ENCODE results near the gene SMG9.

Gene SMG9

GRCh38 chr19:43720936-43721335, 33.8 kb downstream of the SMG9 start:
- no peak for DNase-seq

DNA sequence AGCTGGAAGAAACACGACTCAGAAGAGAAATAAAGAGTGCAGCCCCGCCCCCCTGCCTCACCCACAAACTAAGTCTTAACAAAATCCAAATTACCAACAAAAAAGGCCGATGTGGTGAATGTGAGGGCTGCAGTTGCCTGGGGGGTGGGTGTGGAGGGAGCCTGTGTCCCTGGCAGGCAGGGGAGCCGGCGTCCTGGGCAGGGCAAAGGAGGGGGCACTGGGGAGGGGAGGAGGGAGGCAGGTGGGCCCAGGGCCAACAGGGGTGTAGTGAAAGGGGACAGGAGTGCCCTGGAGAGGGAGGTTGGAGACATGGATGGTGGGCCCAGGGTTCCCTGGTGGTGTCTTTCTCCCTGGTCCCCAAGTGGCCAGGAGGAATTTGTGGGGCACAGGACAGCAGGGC, 34.8 kb downstream of the SMG9 start:
- DNase-seq: no peak

GRCh38 chr19:43719378-43719868, 35.3 kb downstream of the SMG9 start:
- no peak for DNase-seq

GRCh38 chr19:43718627-43719377, 36.0 kb downstream of the SMG9 start:
- DNase-seq: no peak

DNA sequence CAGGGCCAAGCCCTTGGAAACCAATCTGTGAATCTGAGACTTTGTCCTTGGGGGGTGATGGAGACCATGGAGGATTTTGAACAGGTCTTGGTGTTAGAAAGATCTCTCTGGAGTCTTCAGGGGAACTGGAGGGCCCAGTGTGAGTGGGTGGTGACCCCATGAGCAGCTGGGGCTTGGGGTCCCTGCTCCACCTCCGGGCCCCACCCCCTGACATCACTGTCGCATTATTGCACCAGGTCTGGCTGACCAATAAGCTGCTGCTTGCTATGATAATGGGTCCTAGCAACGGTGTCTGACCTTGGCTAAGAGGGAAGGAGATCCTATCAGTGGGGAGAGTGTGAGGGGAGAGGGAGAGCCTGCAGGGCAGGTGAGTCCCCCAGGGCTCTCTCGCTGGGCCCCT, 39.0 kb downstream of the SMG9 start, which contains the start of gene IRGC:
TSS of gene IRGC (plus strand) at position 301 of the 400 bp plus-strand sequence. CDS start 2,483 bp downstream, outside the sequence.
- DNase-seq: no peak

GRCh38 chr19:43713208-43713607, 41.6 kb downstream of the SMG9 start:
- no peak for DNase-seq

DNA sequence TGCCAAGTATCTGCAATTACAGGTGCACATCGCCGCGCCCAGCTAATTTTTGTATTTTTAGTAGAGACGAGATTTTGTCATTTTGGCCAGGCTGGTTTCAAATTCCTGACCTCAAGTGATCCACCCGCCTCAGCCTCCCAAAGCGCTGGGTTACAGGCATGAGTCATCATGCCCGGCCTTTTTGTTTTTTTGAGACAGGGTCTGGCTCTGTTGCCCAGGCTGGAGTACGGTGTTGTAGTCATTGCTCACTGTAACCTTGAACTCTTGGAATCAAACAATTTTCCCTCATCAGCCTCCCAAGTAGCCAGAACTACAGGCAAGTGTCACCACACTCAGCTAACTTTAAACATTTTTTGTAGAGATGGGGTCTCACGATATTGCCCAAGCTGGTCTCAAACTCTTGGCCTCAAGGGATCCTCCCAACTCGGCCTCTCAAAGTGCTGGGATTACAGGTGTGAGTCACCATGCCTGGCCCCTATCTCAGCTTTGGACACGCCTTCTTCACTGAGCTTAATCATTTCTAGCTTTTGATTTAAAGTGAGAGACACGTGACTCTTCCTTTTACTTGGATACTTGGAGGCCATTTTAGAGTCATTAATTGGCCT, 42.9 kb downstream of the SMG9 start:
- no peak for DNase-seq

- no peak for DNase-seq
These were observed 46.0 kb downstream of the SMG9 start for GRCh38 chr19:43708716-43709115.

DNA sequence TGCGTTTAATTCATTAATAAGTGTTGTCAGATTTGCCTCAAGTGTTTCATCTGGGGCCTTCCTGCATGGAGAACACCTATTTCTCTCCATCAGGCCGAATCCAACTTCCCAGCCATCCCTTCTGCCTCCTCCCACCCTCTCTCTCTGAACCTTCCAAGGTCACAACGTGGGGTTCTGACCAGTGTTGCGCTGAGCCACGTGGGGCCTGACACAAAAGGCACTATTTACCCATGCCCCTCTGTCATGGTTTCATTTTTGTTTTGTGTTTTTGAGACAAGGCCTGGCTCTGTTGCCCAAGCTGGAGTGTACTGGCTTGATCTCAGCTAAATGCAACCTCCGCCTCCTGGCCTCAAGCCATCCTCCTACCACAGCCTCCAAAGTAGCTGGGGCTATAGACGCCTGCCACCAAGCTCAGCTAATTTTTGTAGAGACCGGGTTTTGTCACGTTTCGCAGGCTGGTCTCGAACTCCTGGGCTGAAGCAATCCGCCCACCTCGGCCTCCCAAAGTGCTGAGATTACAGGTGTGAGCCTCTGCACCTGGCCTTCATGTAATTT, 47.5 kb downstream of the SMG9 start:
- no peak for DNase-seq

DNA sequence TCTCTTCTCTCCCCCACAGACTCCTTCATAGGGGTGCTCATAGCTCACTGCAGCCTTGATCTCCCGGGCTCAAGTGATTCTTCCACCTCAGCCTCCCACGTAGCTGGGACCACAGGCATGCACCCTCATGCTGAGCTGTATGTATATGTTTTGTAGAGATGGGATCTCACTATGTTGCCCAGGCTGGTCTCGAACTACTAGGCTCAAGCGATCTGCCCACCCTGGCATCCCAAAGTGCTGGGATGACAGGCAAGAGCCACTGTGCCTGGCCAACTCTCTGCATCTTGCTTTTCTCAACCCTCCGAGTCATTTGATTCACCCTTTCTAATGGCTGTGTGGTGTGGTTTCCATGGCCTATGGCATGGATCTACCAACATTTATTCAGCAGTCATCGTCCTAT, 49.0 kb downstream of the SMG9 start:
- no peak for DNase-seq

GRCh38 chr19:43704002-43704705, 50.6 kb downstream of the SMG9 start:
- DNase-seq: no peak

- peak; percentile 68 for DNase-seq
These were observed 54.3 kb downstream of the SMG9 start for GRCh38 chr19:43700395-43701000.

DNA sequence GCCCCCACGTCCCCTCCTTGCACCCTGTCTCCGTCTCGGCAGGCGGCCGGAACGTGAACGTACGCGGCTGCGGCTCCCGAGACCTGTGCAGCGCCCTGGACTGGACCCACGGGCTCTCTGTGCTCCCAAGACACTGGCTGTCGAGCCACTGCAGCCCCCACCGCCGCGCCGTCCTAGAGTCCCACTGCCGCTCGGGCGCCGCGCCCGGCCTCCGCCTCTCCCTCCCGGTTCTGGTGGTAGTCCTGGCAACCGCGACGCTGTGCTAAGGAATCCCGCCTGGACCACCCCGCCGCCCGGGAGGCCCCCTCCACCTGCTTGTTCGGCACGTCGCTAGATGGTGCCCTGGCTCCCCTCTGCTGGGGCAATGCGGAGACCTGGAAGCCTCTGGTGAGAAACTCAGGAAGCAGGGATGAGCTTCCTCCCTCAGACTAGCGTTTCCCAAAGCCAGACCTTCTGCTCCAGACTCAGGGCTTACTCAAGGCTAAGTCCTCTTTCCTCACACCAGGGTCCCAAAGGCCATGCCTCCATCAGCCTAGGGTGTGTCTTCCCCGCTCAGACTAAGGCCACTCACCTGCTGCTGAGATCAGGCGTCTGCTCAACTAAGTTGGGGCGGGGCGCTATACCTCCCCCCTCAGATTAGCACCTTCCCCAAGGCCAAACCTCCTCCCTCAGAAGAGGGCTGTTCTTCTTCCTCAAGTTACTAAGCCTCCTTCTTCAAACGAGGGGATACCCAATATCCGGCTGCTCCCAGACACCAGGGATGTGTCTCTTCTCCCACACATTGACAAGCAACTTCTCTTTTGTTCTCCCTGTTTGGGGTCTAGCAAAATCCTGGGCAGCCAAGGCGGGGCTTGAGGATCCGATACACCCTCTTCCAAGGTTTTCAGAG, 55.0 kb downstream of the SMG9 start:
- DNase-seq: peak; percentile 68

DNA sequence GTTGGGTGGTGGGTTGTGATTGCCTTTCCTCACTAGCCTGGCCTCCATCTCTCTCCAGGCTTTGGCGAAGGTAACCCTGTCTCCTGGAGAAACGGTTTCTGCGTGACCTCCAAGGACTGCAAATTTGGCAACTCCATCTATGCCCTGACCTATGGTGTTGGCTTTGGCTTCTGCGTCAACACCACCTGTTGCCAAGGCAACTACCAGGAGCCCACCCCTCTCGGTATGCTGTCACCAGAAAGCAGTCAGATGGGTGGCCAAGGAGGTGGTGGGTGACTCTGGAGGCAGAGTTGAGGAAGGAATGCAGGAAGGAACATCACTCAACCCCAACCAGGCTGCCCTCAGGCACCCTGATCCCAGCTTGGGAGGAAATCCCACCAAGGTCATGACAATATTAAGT, 57.5 kb downstream of the SMG9 start:
- DNase-seq: no peak

- DNase-seq: no peak
These were observed 58.6 kb downstream of the SMG9 start for GRCh38 chr19:43695985-43696704.

DNA sequence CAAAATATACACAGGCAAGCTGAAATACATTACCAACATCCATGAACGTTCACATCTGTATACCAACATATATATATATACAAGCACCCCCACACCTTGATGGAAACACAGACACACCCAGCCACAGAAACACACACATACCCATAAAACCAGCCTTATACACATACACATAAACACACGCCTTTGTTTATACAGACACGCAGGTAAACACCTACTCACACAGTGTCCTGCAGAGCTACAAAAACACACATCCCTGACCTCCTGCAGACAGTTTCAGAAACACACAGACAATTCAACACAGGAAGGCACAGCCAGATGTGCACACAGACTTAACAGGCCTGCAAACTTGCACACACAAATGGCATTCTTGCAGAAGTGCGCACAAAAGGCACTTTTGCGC, 60.2 kb downstream of the SMG9 start:
- DNase-seq: no peak

DNA sequence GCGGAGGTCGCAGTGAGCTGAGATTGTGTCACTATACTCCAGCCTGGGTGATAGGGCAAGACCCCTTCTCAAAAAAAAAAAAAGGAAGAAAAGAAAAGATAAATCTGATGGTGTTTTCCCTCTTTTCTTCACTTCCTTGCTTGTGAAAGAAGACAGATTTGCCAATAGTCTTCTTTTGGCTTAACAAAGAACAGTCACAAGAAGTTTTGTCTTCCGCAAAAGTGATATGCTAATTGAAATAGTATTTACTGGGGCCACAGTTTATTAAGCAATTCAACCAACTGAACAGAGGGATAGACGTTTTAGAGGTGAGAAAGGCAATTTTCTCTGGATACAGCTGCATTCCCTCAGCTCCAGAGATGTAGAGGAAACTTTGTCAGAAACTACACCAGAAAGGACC, 61.9 kb downstream of the SMG9 start:
- no peak for DNase-seq

- DNase-seq: no peak
These were observed 62.4 kb downstream of the SMG9 start for GRCh38 chr19:43692385-43692784.

- DNase-seq: no peak
These were observed 63.0 kb downstream of the SMG9 start for GRCh38 chr19:43691755-43692154.

DNA sequence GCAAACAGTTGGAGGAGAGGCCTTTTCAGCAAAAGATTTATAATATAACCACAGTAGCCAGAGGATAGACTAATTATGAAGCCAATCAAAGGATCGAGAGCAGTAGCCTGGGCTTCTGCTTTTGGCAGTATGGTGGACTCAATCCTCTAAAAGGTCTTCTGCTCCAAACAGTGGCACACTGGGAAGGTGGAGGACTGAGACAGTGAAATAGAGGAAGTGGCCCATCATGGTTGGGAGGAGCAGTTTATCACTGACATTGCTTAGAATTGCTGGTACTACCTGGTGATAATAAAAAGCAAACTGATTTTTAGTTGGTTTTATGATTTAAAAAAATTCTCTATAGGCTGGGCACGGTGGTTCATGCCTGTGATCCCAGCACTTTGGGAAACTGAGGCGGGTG, 63.9 kb downstream of the SMG9 start:
- DNase-seq: no peak

GRCh38 chr19:43690444-43690843, 64.3 kb downstream of the SMG9 start:
- DNase-seq: no peak
